Activated B cell treated with CpG ODN at 0.5 μM for 24 hours (primary cell): ENCODE results near the gene CBY2. TPM values are rescaled to one million over a fixed set of nuclear protein-coding genes. Genes with fewer than 3 reads are reported as not detected.
"Not testable (repeated sequence)": the region's sequence is repeated elsewhere in the genome, so short reads cannot be mapped to it uniquely, and the experiment has no call there.

ENCODE experiments used
- ATAC-seq: fragments of 200-7000 bp; cut with Tn5 transposase; one replicate; pipeline ENCODE4 v1.10.0; 2021; ENCODE audit warnings: low read depth, mild to moderate bottlenecking, moderate library complexity
- CTCF ChIA-PET: fragments of 350-600 bp; sonication (Branson Sonifier 250); formaldehyde crosslinking; loops from one replicate; lab custom pipeline; 2021; ENCODE audit warnings: antibody characterized with exemption; lab: Charles Lee
- POLR2A ChIA-PET: fragments of 350-600 bp; sonication (Branson Sonifier 250); formaldehyde crosslinking; loops from one replicate; lab custom pipeline; 2021; ENCODE audit warnings: antibody characterized with exemption; lab: Charles Lee
- DNase-seq: peaks from one replicate; pipeline ENCODE4 v3.0.0; 2022
- H3K27ac Mint-ChIP-seq: one replicate; pipeline ENCODE4 v1.8.0; 2020; ENCODE audit warnings: mixed read lengths
- H3K27me3 Mint-ChIP-seq: one replicate; pipeline ENCODE4 v1.8.0; 2021; ENCODE audit warnings: mixed read lengths
- H3K36me3 Mint-ChIP-seq: one replicate; pipeline ENCODE4 v1.8.0; 2021; ENCODE audit warnings: low read depth, mixed read lengths
- H3K4me1 Mint-ChIP-seq: one replicate; pipeline ENCODE4 v1.8.0; 2021; ENCODE audit warnings: mixed read lengths
- H3K4me3 Mint-ChIP-seq: one replicate; pipeline ENCODE4 v1.8.0; 2020; ENCODE audit warnings: mild to moderate bottlenecking, mixed read lengths
- H3K9me3 Mint-ChIP-seq: one replicate; pipeline ENCODE4 v1.8.0; 2020; ENCODE audit warnings: mixed read lengths
- intact Hi-C: fragments of 100-400 bp; cut with micrococcal nuclease; formaldehyde crosslinking; loops from one replicate; pipeline ENCODE4 v1.15.1; 2024
- total RNA-seq: library from RNA; stranded (reverse); gene quantifications from 2 replicates; pipeline ENCODE4 v1.2.3, GENCODE V29; 2022
- TF ChIP-seq, protein P1 (sequence below): fragments of 200-600 bp; IDR thresholded peaks from one replicate; pipeline ENCODE4 v1.8.0; 2022; ENCODE audit warnings: antibody characterized with exemption, mild to moderate bottlenecking

Gene CBY2, protein sequence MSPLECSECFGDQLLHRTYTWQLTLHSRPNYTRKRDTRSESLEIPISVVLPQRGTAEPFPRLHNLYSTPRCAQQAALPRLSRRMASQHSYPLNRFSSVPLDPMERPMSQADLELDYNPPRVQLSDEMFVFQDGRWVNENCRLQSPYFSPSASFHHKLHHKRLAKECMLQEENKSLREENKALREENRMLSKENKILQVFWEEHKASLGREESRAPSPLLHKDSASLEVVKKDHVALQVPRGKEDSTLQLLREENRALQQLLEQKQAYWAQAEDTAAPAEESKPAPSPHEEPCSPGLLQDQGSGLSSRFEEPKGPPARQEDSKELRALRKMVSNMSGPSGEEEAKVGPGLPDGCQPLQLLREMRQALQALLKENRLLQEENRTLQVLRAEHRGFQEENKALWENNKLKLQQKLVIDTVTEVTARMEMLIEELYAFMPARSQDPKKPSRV
- not detected in 2 replicates for total RNA-seq

DNA sequence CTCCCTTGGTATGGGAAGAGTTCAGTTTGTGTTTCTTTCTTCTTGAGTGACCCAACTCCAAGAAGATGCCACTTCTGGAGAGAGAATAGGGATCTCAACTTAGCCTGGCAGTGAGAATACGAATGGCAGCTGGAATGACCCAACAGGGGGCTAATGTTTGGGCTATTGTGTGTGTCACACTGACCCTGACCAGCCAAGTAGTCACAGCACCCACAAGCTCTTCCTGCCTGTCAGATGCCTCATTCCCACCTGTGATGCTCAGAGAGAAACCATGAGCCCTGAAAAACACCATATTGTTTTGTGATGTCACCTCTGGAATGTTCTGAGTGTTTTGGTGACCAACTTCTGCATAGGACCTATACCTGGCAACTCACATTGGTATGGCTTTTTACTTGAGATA, at the start of gene CBY2:
TSS of gene CBY2 (plus strand) at position 233 of the 400 bp plus-strand sequence. CDS start at position 304, 71 bp downstream.
- ATAC-seq (no peak), DNase-seq (no peak)
- no peaks in the 10 kb centered on the region for H3K4me1 Mint-ChIP-seq
- H3K9me3 Mint-ChIP-seq = no peaks in the 10 kb centered on the region
- H3K36me3 Mint-ChIP-seq = no peaks in the 10 kb centered on the region
- intact Hi-C loops = no loop called here
- ChIA-PET CTCF (no interaction called here), POLR2A (no interaction called here)
- H3K27me3 Mint-ChIP-seq = no peaks in the 10 kb centered on the region
- no peak within 1 kb of the TSS for H3K4me3 Mint-ChIP-seq
- TF ChIP-seq, protein P1, sequence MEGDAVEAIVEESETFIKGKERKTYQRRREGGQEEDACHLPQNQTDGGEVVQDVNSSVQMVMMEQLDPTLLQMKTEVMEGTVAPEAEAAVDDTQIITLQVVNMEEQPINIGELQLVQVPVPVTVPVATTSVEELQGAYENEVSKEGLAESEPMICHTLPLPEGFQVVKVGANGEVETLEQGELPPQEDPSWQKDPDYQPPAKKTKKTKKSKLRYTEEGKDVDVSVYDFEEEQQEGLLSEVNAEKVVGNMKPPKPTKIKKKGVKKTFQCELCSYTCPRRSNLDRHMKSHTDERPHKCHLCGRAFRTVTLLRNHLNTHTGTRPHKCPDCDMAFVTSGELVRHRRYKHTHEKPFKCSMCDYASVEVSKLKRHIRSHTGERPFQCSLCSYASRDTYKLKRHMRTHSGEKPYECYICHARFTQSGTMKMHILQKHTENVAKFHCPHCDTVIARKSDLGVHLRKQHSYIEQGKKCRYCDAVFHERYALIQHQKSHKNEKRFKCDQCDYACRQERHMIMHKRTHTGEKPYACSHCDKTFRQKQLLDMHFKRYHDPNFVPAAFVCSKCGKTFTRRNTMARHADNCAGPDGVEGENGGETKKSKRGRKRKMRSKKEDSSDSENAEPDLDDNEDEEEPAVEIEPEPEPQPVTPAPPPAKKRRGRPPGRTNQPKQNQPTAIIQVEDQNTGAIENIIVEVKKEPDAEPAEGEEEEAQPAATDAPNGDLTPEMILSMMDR = no peak
- no peak within 1 kb of the TSS for H3K27ac Mint-ChIP-seq

DNA sequence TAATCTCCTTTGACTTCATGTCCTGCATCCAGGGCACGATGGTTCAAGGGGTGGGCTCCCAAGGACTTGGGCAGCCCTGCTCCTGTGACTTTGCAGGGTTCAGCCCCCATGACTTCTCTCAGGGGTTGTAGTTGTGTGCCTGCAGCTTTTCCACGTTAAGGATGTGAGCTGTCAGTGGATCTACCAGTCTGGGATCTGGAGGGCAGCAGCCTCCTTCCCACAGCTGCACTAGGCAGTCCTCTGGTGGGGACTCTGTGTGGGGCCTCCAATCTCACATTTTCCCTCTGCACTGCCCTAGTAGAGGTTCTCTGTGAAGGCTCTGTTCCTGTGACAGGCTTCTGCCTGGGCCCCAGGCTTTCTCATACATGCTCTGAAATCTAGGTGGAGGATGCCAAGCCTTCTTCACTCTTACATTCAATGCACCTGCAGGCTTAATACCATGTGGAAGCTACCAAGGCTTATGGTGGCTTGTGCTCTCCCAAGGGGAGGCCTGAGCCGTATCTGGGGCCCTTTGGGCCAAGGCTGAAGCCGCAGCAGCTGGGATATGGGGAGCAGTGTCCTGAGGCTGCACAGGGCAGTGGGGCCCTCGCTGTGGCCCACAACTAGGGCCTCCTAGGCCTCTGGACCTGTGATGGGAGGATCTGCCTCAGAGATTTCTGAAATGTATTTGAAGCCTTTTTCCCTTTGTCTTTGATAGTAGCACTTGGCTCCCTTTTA, 47.3 kb upstream of the CBY2 start:
- Mint-ChIP-seq H3K36me3 (no peaks in the 10 kb centered on the region), H3K9me3 (no peaks in the 10 kb centered on the region), H3K27me3 (no peaks in the 10 kb centered on the region), H3K4me3 (no peak overlapping the region), H3K27ac (no peak overlapping the region), H3K4me1 (no peaks in the 10 kb centered on the region)
- POLR2A ChIA-PET = no interaction called here
- CTCF ChIA-PET = no interaction called here
- DNase-seq (no peak), ATAC-seq (no peak)
- intact Hi-C loops = no loop called here
- TF ChIP-seq, protein P1 = no peak

DNA sequence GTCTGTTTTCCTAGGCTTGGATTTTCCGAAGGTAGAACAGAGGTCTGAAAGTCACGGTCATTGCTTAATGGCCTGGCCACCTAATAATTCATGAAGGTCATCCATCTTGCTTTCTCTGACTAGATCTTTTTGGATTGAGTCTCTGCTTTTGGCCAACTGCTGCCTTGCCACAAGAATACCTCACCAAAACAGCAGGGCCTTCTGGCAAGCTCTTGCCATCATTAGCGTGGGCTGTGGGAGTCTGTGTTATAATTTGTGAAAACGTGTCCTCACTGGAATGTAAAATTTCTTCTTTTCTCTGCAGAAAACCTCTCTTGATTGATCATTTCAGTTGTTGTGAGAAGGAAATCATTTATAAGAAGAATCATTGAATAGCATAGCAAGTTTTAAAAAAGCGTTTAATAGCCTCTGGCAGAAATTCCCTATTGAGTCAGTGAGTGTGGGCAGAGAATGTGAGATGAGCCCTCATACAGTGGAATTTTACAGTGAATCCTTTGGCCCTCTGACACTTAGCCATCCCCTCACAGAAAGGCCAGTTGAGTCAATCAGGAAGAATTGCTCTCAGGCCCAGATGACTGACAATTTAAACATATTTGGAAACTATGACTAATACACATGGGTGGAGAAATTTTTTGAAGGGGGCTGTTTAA, 43.4 kb upstream of the CBY2 start:
- Mint-ChIP-seq H3K27me3 (no peaks in the 10 kb centered on the region), H3K9me3 (peaks cover 4% of the 10 kb centered on the region), H3K27ac (no peak overlapping the region), H3K4me3 (no peak overlapping the region), H3K36me3 (no peaks in the 10 kb centered on the region), H3K4me1 (no peaks in the 10 kb centered on the region)
- CTCF ChIA-PET = no interaction called here
- DNase-seq = no peak
- ATAC-seq = no peak
- intact Hi-C loops = no loop called here
- POLR2A ChIA-PET = no interaction called here
- TF ChIP-seq, protein P1 = no peak

DNA sequence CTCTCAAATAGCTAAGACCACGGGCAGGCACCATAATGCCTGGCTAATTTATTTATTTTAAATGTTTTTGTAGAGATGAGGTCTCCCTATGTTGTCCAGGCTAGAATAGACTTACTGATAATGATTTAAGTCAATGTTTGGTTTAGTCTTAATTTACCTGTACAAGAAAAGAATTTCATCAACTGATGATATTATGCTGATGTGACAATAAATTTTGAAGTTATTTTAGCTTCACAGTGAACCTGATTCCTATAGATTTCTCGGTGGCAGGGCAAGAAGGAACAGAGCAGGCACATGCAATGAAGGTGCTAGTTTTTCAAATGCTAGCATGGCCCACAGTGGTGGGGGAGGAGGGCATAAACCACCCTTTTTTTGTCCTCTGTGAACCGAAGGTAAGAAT, 42.6 kb upstream of the CBY2 start:
- H3K36me3 Mint-ChIP-seq = no peaks in the 10 kb centered on the region
- no peaks in the 10 kb centered on the region for H3K4me1 Mint-ChIP-seq
- H3K4me3 Mint-ChIP-seq = no peak overlapping the region
- no peak overlapping the region for H3K27ac Mint-ChIP-seq
- no peaks in the 10 kb centered on the region for H3K27me3 Mint-ChIP-seq
- intact Hi-C loops = no loop called here
- no peak for ATAC-seq
- TF ChIP-seq, protein P1 = no peak
- DNase-seq = no peak
- CTCF ChIA-PET = no interaction called here
- POLR2A ChIA-PET = no interaction called here
- H3K9me3 Mint-ChIP-seq = peaks cover 4% of the 10 kb centered on the region

DNA sequence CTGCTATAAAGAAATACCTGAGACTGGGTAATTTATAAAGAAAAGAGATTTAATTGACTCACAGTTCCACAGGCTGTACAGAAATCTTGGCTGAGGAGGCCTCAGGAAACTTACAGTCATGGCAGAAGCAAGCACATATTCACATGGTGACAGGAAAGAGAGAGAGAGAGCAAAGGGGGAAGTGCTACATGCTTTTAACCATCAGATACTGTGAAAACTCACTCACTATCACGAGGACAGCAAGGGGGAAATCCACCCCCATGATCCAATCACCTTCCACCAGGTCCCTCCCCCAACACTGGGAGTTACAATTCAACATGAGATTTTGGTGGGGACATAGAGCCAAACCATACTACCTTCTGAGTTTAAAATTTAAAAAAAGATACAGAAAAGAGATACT, 41.7 kb upstream of the CBY2 start:
- H3K4me3 Mint-ChIP-seq, POLR2A ChIA-PET, CTCF ChIA-PET, H3K27me3 Mint-ChIP-seq, DNase-seq, intact Hi-C loops, H3K36me3 Mint-ChIP-seq, H3K27ac Mint-ChIP-seq, H3K4me1 Mint-ChIP-seq, H3K9me3 Mint-ChIP-seq, ATAC-seq: not testable (repeated sequence)
